ENCODE results near the gene ZCCHC24. TPM values are rescaled to one million over a fixed set of nuclear protein-coding genes. Genes with fewer than 3 reads are reported as not detected.

The ZCCHC24 gene
- total RNA-seq, 1 experiment from 2014 or later = 6.0 TPM

DNA sequence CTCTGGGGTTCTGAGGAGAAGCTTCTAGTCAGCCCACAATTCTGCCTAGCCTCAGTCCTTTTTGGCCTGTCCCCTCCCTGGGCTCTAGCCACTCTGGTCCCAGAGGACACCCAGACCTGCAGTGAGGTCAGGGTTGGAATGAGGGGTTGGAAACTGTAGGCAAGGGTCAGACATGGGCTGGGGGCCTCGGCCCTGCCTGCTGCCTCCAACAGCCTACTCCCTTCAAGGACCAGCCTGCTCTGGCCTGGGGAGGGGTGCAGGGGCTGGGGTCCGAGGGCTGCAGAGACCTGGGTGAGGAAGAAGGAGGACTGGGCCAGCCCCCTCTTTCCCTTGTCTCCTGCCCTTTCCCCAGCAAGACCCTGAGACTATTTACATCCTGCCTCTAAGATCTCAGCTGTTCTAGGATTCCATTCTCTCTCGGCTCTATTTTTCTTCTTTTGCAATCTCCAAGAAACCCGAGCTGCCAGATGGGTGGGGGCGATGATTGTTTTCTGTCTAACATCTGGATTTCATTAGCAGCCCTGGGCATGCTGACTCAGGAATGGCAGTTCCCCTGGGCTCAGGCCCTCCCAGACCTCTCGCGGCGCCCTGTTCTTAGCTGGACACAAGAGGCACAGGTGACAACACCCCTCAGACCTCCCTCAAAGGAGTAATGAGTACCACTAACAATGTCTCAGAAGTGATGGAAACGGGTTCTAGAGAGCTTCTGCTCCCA lies 23.1 kb downstream of the ZCCHC24 start:
- no TSS peak for BruUV-seq (replicated peaks)
- Histone ChIP-seq H3K27ac (no peak overlapping the region), H3K79me2 (ENCODE audit: low read depth) (no peaks in the 10 kb centered on the region), H3K27me3 (ENCODE audit: insufficient read depth, low read depth) (no peaks in the 10 kb centered on the region), H3F3A (ENCODE audit: insufficient read depth, low read depth) (peaks cover 4% of the 10 kb centered on the region; the same call in 1 of the 2 replicates), H3K4me3 (no peak overlapping the region), H2AFZ (no peak overlapping the region), H3K9me3 (ENCODE audit: insufficient read depth, low read depth) (no peaks in the 10 kb centered on the region), H3K4me2 (no peak overlapping the region), H3K9me2 (ENCODE audit: insufficient read depth) (no peaks in the 10 kb centered on the region), H3K36me3 (ENCODE audit: low read depth) (no peaks in the 10 kb centered on the region), H3K4me1 (replicated peaks; ENCODE audit: insufficient read depth) (no peaks in the 10 kb centered on the region), H4K20me1 (ENCODE audit: insufficient read depth) (no peaks in the 10 kb centered on the region)
- ChIA-PET CTCF (no interaction called here), POLR2A (ENCODE audit: unreplicated experiment) (interaction anchor here (0.6 kb wide), 1 partner anchor 143 kb away, joined by 3 read pairs; no protein-coding TSS in a partner anchor)
- DNase-seq = no peak
- no peak for TF ChIP-seq CTCF (conservative IDR thresholded peaks at IDR 0.05)
- no peak for TF ChIP-seq EZH2 (IDR thresholded peaks at IDR 0.05; ENCODE audit: low read depth)
- intact Hi-C loops (cut with micrococcal nuclease; ENCODE audit: unreplicated experiment) = no loop called here

DNA sequence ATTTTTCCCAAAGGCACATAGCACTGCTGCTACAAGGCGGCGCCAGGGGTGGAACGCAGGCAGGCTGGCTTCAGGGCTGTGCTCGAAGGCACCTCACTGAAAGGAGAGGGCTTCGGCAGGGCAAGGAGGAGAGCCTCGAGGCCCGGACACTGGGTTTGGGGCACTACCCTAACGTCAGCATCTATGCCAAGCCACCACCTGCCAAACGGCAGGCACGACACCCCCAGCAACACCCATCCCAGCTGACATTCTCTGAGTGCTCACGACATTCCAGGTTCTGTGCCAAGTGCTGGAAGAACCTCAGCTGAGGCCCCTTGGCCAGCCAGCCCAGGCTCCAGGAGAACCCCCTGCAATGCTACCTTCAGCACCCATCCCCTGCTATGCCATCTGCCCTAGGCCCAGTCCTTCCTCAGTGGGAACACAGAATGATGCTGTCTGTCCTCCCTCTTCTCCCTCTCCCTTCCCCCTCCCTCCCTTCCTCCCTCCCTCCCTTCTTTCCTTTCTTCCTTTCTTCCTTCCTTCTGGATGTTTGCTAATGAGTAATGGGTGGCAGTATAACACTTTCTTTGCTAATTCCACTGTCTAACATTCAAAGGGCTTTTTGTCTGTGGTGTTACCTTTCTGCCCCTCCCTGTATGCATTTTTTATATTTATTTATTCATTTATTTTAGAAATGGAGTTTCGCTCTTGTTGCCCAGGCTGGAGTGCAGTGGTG lies 24.3 kb downstream of the ZCCHC24 start:
- Histone ChIP-seq H3K9me2 (ENCODE audit: insufficient read depth) (no peaks in the 10 kb centered on the region), H3K27me3 (ENCODE audit: insufficient read depth, low read depth) (no peaks in the 10 kb centered on the region), H3K36me3 (ENCODE audit: low read depth) (no peaks in the 10 kb centered on the region), H3K4me2 (no peak overlapping the region), H3K9me3 (ENCODE audit: insufficient read depth, low read depth) (no peaks in the 10 kb centered on the region), H3K4me3 (no peak overlapping the region), H3F3A (ENCODE audit: insufficient read depth, low read depth) (no peaks in the 10 kb centered on the region), H3K79me2 (ENCODE audit: low read depth) (no peaks in the 10 kb centered on the region), H2AFZ (no peak overlapping the region), H3K4me1 (replicated peaks; ENCODE audit: insufficient read depth) (no peaks in the 10 kb centered on the region), H3K27ac (no peak overlapping the region), H4K20me1 (ENCODE audit: insufficient read depth) (no peaks in the 10 kb centered on the region)
- TF ChIP-seq CTCF (conservative IDR thresholded peaks at IDR 0.05) (no peak), EZH2 (IDR thresholded peaks at IDR 0.05; ENCODE audit: low read depth) (no peak)
- ChIA-PET POLR2A (ENCODE audit: unreplicated experiment) (no interaction called here), CTCF (no interaction called here)
- intact Hi-C loops (cut with micrococcal nuclease; ENCODE audit: unreplicated experiment) = no loop called here
- no TSS peak for BruUV-seq (replicated peaks)
- no peak for DNase-seq

GRCh38 chr10:79418886-79419595 lies 26.4 kb downstream of the ZCCHC24 start:
- Histone ChIP-seq H3K4me2 (no peak overlapping the region), H3K9me2 (ENCODE audit: insufficient read depth) (no peaks in the 10 kb centered on the region), H3K4me1 (replicated peaks; ENCODE audit: insufficient read depth) (no peaks in the 10 kb centered on the region), H3F3A (ENCODE audit: insufficient read depth, low read depth) (no peaks in the 10 kb centered on the region; the same call in 1 of the 2 replicates), H3K36me3 (ENCODE audit: low read depth) (no peaks in the 10 kb centered on the region), H3K27me3 (ENCODE audit: insufficient read depth, low read depth) (no peaks in the 10 kb centered on the region), H3K4me3 (no peak overlapping the region), H4K20me1 (ENCODE audit: insufficient read depth) (no peaks in the 10 kb centered on the region), H3K79me2 (ENCODE audit: low read depth) (no peaks in the 10 kb centered on the region), H3K27ac (no peak overlapping the region), H2AFZ (no peak overlapping the region), H3K9me3 (ENCODE audit: insufficient read depth, low read depth) (no peaks in the 10 kb centered on the region)
- no TSS peak for BruUV-seq (replicated peaks)
- intact Hi-C loops (cut with micrococcal nuclease; ENCODE audit: unreplicated experiment) = no loop called here
- DNase-seq = no peak
- ChIA-PET POLR2A (ENCODE audit: unreplicated experiment) (no interaction called here), CTCF (no interaction called here)
- TF ChIP-seq CTCF (conservative IDR thresholded peaks at IDR 0.05) = no peak
- TF ChIP-seq EZH2 (IDR thresholded peaks at IDR 0.05; ENCODE audit: low read depth) = no peak

Measured in PC-9 (cell line).